Body of pancreas (tissue), 4 donors: ENCODE data around the gene CCT8L2. TPM values are rescaled to one million over a fixed set of nuclear protein-coding genes. Genes with fewer than 3 reads are reported as not detected.
"Not testable (repeated sequence)": the region's sequence is repeated elsewhere in the genome, so short reads cannot be mapped to it uniquely, and the experiment has no call there.

Experiments
- ATAC-seq: fragments of 150-250 bp; one replicate; pipeline ENCODE4 v1.9.1; 2016
- DNase-seq, 4 donors: peaks; one replicate each; pipeline ENCODE4 v3.0.0-alpha.2; 2019
- H3K27ac ChIP-seq, 4 donors: fragments of 200-600 bp; sonication (generic); 1 replicate in 3 of 4; 2 replicates in 1 of 4; pipeline versions ENCODE4 v1.5.1 to v1.6.1; 2016 to 2019; ENCODE audit warnings: mild to moderate bottlenecking in 1 of 4, mixed read lengths in 1 of 4, moderate library complexity in 1 of 4
- H3K27me3 ChIP-seq, 2 donors: fragments of 200-600 bp; sonication (generic); one replicate each; pipeline ENCODE4 v1.6.0; 2016; ENCODE audit warnings: mild to moderate bottlenecking in 1 of 2
- H3K36me3 ChIP-seq, 2 donors: fragments of 200-600 bp; sonication (generic); replicated peaks in 1 of 2; 2 replicates each; pipeline ENCODE4 v1.5.1; 2016; ENCODE audit warnings: low read depth in 2 of 2; ENCODE audit not compliant: insufficient read depth in 1 of 2
- H3K4me1 ChIP-seq: fragments of 200-600 bp; sonication (generic); one replicate; pipeline ENCODE4 v1.6.0; 2016
- H3K4me3 ChIP-seq, 2 donors: fragments of 200-600 bp; sonication (generic); 1 replicate in 1 of 2; 2 replicates in 1 of 2; pipeline ENCODE4 v1.5.1; 2016 to 2019
- H3K9me3 ChIP-seq, 3 donors: fragments of 200-600 bp; sonication (generic); 1 replicate in 2 of 3; 2 replicates in 1 of 3; pipeline ENCODE4 v1.5.1; 2016
- CTCF ChIP-seq, 7 experiments: fragments of 450-650 bp in 4 of 7; fragments of 200-600 bp in 3 of 7; sonication (generic) in 3 of 7; IDR thresholded peaks; one replicate each; pipeline ENCODE4 v1.5.1; 2016 to 2019; ENCODE audit warnings: antibody characterized with exemption in 7 of 7
- POLR2A ChIP-seq, 3 donors: fragments of 450-650 bp; IDR thresholded peaks; one replicate each; pipeline ENCODE4 v1.6.1; 2016; ENCODE audit warnings: antibody characterized with exemption in 3 of 3, mild to moderate bottlenecking in 2 of 3
- WGBS, 2 donors: methylation state at CpG; one replicate each; pipeline ENCODE4 v1.1.5; 2017; 5-methylcytosine and 5-hydroxymethylcytosine counted together
- intact Hi-C: fragments of 100-400 bp; cut with DNase I; formaldehyde crosslinking; loops from one replicate; pipeline ENCODE4 v1.15.1; 2023
- total RNA-seq, 2 donors: library from RNA; depleted of rRNA; stranded (reverse); fragments of >200 nt; gene quantifications; one replicate each; pipeline ENCODE4 v1.1.0, GENCODE V29; 2016

Gene CCT8L2
- total RNA-seq, 2 donors from 2014 or later: not detected

- DNase-seq, H3K4me1 ChIP-seq, ATAC-seq, H3K27ac ChIP-seq, H3K9me3 ChIP-seq, H3K4me3 ChIP-seq, H3K36me3 ChIP-seq, H3K27me3 ChIP-seq, intact Hi-C loops: not testable (repeated sequence)
- WGBS, 2 donors: 53% methylated on average over 5 of the region's 6 CpGs; no CpG with 5 or more reads in 1 of the 2 donors
These were observed 27.6 kb downstream of the CCT8L2 start for GRCh38 chr22:16564837-16565584.

- no peaks in the 10 kb centered on the region for H3K27me3 ChIP-seq
- no peaks in the 10 kb centered on the region for H3K9me3 ChIP-seq
- no peaks in the 10 kb centered on the region for H3K4me1 ChIP-seq
- H3K27ac ChIP-seq: no peak overlapping the region
- WGBS, 2 donors: 70% methylated on average over 13 of the region's 14 CpGs; no CpG with 5 or more reads in 1 of the 2 donors
- intact Hi-C loops: no loop called here
- no peak for ATAC-seq
- DNase-seq: no peak
- no peaks in the 10 kb centered on the region for H3K36me3 ChIP-seq
- TF ChIP-seq CTCF (IDR thresholded peaks at IDR 0.05) (no peak), POLR2A (IDR thresholded peaks at IDR 0.05) (no peak)
- H3K4me3 ChIP-seq: no peak overlapping the region
These were observed 28.8 kb downstream of the CCT8L2 start for GRCh38 chr22:16563555-16564520.

DNA sequence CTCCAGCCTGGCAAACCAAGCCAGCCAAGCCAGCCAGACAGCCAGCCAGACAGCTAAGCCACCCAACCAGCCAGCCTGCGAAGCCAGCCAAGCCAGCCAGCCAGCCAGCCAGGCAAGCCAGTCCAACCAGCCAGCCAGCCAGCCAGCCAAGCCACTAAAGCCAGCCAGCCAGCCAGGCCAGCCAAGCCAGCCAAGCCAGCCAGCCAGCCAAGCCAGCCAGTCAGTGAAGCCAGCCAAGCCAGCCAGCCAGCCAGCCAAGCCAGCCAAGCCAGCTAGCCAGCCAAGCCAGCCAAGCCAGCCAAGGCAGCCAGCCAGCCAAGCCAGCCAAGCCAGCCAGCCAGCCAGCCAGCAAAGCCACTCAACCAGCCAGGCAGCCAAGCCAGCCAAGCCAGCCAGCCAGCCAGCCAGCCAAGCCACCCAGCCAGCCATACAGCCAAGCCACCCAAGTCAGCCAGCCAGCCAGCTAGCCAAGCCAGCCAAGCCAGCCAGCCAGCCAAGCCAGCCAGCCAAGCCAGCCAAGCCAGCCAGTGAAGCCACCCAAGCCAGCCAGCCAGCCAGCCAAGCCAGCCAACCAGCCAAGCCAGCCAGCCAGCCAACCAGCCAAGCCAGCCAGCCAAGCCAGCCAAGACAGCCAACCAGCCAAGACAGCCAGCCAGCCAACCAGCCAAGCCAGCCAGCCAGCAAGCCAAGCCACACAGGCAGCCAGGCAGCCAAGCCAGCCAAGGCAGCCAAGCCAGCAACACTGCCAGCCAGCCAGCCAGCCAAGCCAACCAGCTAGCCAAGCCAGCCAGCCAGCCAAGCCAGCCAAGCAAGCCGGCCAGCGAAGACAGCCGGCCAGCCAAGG lies 29.7 kb downstream of the CCT8L2 start:
- no peak overlapping the region for H3K4me3 ChIP-seq
- no peak for TF ChIP-seq CTCF (IDR thresholded peaks at IDR 0.05)
- TF ChIP-seq POLR2A (IDR thresholded peaks at IDR 0.05): no peak
- no peaks in the 10 kb centered on the region for H3K4me1 ChIP-seq
- DNase-seq (no peak), ATAC-seq (no peak)
- intact Hi-C loops: no loop called here
- H3K27me3 ChIP-seq: no peaks in the 10 kb centered on the region
- no peaks in the 10 kb centered on the region for H3K36me3 ChIP-seq
- H3K9me3 ChIP-seq: no peaks in the 10 kb centered on the region
- WGBS, 2 donors: 63 to 78% methylated on average over 1 to 4 of the region's 4 CpGs
- no peak overlapping the region for H3K27ac ChIP-seq

GRCh38 chr22:16561093-16561658 lies 31.4 kb downstream of the CCT8L2 start:
- H3K27me3 ChIP-seq, intact Hi-C loops, H3K4me1 ChIP-seq, DNase-seq, H3K4me3 ChIP-seq, H3K9me3 ChIP-seq, H3K36me3 ChIP-seq, H3K27ac ChIP-seq, ATAC-seq: not testable (repeated sequence)
- WGBS, 2 donors: 70 to 75% methylated on average over 1 to 5 of the region's 5 CpGs

GRCh38 chr22:16560651-16561050 lies 32.0 kb downstream of the CCT8L2 start:
- H3K4me3 ChIP-seq, DNase-seq, H3K4me1 ChIP-seq, H3K27me3 ChIP-seq, H3K36me3 ChIP-seq, intact Hi-C loops, ATAC-seq, H3K27ac ChIP-seq, H3K9me3 ChIP-seq: not testable (repeated sequence)
- 71% methylated on average over 3 of the region's 5 CpGs; no CpG with 5 or more reads in 1 of the 2 donors for WGBS, 2 donors

GRCh38 chr22:16559996-16560395 lies 32.6 kb downstream of the CCT8L2 start:
- H3K36me3 ChIP-seq, H3K27me3 ChIP-seq, H3K27ac ChIP-seq, intact Hi-C loops, H3K4me3 ChIP-seq, H3K4me1 ChIP-seq, ATAC-seq, DNase-seq, H3K9me3 ChIP-seq: not testable (repeated sequence)
- WGBS, 2 donors: 56% methylated on average over 1 of the region's 1 CpG; no CpG with 5 or more reads in 1 of the 2 donors
